HepG2 (cell line): ENCODE results near the gene ABCC3. TPM values are rescaled to one million over a fixed set of nuclear protein-coding genes. Genes with fewer than 3 reads are reported as not detected.

Experiments
- ELF1 ChIP-seq: sonication (generic); formaldehyde crosslinking; IDR thresholded peaks from 2 replicates; pipeline ENCODE4 v1.4.0; 2020; ENCODE audit warnings: missing genetic modification reagents
- HIVEP1 ChIP-seq: sonication (generic); formaldehyde crosslinking; IDR thresholded peaks from 2 replicates; pipeline ENCODE4 v1.4.0; 2020; ENCODE audit warnings: mild to moderate bottlenecking, missing genetic modification reagents
- NR2F2 ChIP-seq: IDR thresholded peaks from 2 replicates; pipeline ENCODE4 v1.6.1; 2012; ENCODE audit warnings: low read depth, inconsistent platforms, borderline replicate concordance
- RBAK ChIP-seq: sonication (generic); formaldehyde crosslinking; IDR thresholded peaks from 2 replicates; pipeline ENCODE4 v1.5.1; 2020; ENCODE audit warnings: mild to moderate bottlenecking, missing genetic modification reagents
- SMARCC2 ChIP-seq: fragments of 450-650 bp; IDR thresholded peaks from 2 replicates; pipeline ENCODE4 v1.6.1; 2017; ENCODE audit warnings: antibody characterized with exemption, mild to moderate bottlenecking
- SP1 ChIP-seq, 2 experiments: fragments of 450-650 bp in 1 of 2; sonication (generic) in 1 of 2; formaldehyde crosslinking in 1 of 2; IDR thresholded peaks; 2 replicates each; pipeline versions ENCODE4 v1.4.0 to v1.6.1; 2016 to 2020; ENCODE audit warnings: missing genetic modification reagents in 1 of 2
- ZNF296 ChIP-seq: sonication (generic); formaldehyde crosslinking; conservative IDR thresholded peaks from 2 replicates; pipeline ENCODE4 v1.5.0; 2020; ENCODE audit warnings: mild to moderate bottlenecking, missing genetic modification reagents
- ZNF34 ChIP-seq: sonication (generic); formaldehyde crosslinking; IDR thresholded peaks from 2 replicates; pipeline ENCODE4 v1.4.0; 2020; ENCODE audit warnings: mild to moderate bottlenecking, missing genetic modification reagents, borderline replicate concordance
- ZNF382 ChIP-seq: sonication (generic); formaldehyde crosslinking; IDR thresholded peaks from 2 replicates; pipeline ENCODE4 v1.5.0; 2020; ENCODE audit warnings: missing genetic modification reagents, mild to moderate bottlenecking, borderline replicate concordance
- ZNF598 ChIP-seq: sonication (generic); formaldehyde crosslinking; IDR thresholded peaks from 2 replicates; pipeline ENCODE4 v1.5.1; 2020; ENCODE audit warnings: mild to moderate bottlenecking, missing genetic modification reagents, borderline replicate concordance
- ZNF616 ChIP-seq: sonication (generic); formaldehyde crosslinking; IDR thresholded peaks from 2 replicates; pipeline ENCODE4 v1.5.0; 2020; ENCODE audit warnings: low read depth, mild to moderate bottlenecking, missing genetic modification reagents
- polyA plus RNA-seq, 8 experiments: library from polyadenylated mRNA; depleted of rRNA in 3 of 8; stranded (reverse) in 7 of 8; unstranded in 1 of 8; fragments of >200 nt; fragmentation: Illumina TruSeq in 4 of 8; extraction: Trizol in 4 of 8; gene quantifications; 2 replicates each; pipeline versions ENCODE4 v1.2.1 to v1.2.3, GENCODE V29; 2011 to 2016; ENCODE audit warnings: low read depth in 4 of 8, missing spikeins in 1 of 8, mixed read lengths in 1 of 8; ENCODE audit not compliant: insufficient read depth in 1 of 8
- total RNA-seq, 5 experiments: library from RNA; depleted of rRNA; stranded (reverse); fragments of >200 nt; fragmentation: Illumina TruSeq; extraction: Trizol; gene quantifications; 2 replicates each; pipeline ENCODE4 v1.2.3, GENCODE V29; 2016; ENCODE audit warnings: low read depth in 1 of 5
- TF ChIP-seq, protein P1 (sequence below): sonication (generic); formaldehyde crosslinking; conservative IDR thresholded peaks from 2 replicates; pipeline ENCODE4 v1.8.0; 2022; ENCODE audit warnings: low read depth, missing genetic modification reagents
- TF ChIP-seq, protein P2 (sequence below): sonication (generic); formaldehyde crosslinking; IDR thresholded peaks from 2 replicates; pipeline ENCODE4 v1.4.0; 2020; ENCODE audit warnings: mild to moderate bottlenecking, missing genetic modification reagents
- TF ChIP-seq, protein P3 (sequence below): sonication (generic); formaldehyde crosslinking; IDR thresholded peaks from 2 replicates; pipeline ENCODE4 v1.4.0; 2020; ENCODE audit warnings: missing genetic modification reagents, borderline replicate concordance
- TF ChIP-seq, protein P4 (sequence below): sonication (generic); formaldehyde crosslinking; IDR thresholded peaks from 2 replicates; pipeline ENCODE4 v1.4.0; 2020; ENCODE audit warnings: missing genetic modification reagents
- TF ChIP-seq, protein P5 (sequence below): fragments of 450-650 bp; IDR thresholded peaks from 2 replicates; pipeline ENCODE4 v1.6.1; 2016

The ABCC3 gene
- total and polyA plus RNA-seq, 2 of the 13 experiments (the other 11 are each of a cell fraction or from before 2014, with no cell fraction given): 25.2 to 50.7 TPM

- peak; percentile 90; the same call in 1 of the 2 replicates for TF ChIP-seq ZNF34
- TF ChIP-seq ZNF296 (CRISPR knock-in tag): no peak
- TF ChIP-seq SP1 (IDR thresholded peaks at IDR 0.05): no peak
- no peak for TF ChIP-seq SP1 (CRISPR knock-in tag; IDR thresholded peaks at IDR 0.05)
- TF ChIP-seq, protein P1, sequence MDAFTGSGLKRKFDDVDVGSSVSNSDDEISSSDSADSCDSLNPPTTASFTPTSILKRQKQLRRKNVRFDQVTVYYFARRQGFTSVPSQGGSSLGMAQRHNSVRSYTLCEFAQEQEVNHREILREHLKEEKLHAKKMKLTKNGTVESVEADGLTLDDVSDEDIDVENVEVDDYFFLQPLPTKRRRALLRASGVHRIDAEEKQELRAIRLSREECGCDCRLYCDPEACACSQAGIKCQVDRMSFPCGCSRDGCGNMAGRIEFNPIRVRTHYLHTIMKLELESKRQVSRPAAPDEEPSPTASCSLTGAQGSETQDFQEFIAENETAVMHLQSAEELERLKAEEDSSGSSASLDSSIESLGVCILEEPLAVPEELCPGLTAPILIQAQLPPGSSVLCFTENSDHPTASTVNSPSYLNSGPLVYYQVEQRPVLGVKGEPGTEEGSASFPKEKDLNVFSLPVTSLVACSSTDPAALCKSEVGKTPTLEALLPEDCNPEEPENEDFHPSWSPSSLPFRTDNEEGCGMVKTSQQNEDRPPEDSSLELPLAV (CRISPR knock-in tag): no peak
- TF ChIP-seq ZNF616: no peak
- TF ChIP-seq, protein P2, sequence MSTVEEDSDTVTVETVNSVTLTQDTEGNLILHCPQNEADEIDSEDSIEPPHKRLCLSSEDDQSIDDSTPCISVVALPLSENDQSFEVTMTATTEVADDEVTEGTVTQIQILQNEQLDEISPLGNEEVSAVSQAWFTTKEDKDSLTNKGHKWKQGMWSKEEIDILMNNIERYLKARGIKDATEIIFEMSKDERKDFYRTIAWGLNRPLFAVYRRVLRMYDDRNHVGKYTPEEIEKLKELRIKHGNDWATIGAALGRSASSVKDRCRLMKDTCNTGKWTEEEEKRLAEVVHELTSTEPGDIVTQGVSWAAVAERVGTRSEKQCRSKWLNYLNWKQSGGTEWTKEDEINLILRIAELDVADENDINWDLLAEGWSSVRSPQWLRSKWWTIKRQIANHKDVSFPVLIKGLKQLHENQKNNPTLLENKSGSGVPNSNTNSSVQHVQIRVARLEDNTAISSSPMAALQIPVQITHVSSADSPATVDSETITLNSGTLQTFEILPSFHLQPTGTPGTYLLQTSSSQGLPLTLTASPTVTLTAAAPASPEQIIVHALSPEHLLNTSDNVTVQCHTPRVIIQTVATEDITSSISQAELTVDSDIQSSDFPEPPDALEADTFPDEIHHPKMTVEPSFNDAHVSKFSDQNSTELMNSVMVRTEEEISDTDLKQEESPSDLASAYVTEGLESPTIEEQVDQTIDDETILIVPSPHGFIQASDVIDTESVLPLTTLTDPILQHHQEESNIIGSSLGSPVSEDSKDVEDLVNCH: 0 out of 2 replicates have a peak, but pooled peaks have one; percentile 52
- TF ChIP-seq, protein P3, sequence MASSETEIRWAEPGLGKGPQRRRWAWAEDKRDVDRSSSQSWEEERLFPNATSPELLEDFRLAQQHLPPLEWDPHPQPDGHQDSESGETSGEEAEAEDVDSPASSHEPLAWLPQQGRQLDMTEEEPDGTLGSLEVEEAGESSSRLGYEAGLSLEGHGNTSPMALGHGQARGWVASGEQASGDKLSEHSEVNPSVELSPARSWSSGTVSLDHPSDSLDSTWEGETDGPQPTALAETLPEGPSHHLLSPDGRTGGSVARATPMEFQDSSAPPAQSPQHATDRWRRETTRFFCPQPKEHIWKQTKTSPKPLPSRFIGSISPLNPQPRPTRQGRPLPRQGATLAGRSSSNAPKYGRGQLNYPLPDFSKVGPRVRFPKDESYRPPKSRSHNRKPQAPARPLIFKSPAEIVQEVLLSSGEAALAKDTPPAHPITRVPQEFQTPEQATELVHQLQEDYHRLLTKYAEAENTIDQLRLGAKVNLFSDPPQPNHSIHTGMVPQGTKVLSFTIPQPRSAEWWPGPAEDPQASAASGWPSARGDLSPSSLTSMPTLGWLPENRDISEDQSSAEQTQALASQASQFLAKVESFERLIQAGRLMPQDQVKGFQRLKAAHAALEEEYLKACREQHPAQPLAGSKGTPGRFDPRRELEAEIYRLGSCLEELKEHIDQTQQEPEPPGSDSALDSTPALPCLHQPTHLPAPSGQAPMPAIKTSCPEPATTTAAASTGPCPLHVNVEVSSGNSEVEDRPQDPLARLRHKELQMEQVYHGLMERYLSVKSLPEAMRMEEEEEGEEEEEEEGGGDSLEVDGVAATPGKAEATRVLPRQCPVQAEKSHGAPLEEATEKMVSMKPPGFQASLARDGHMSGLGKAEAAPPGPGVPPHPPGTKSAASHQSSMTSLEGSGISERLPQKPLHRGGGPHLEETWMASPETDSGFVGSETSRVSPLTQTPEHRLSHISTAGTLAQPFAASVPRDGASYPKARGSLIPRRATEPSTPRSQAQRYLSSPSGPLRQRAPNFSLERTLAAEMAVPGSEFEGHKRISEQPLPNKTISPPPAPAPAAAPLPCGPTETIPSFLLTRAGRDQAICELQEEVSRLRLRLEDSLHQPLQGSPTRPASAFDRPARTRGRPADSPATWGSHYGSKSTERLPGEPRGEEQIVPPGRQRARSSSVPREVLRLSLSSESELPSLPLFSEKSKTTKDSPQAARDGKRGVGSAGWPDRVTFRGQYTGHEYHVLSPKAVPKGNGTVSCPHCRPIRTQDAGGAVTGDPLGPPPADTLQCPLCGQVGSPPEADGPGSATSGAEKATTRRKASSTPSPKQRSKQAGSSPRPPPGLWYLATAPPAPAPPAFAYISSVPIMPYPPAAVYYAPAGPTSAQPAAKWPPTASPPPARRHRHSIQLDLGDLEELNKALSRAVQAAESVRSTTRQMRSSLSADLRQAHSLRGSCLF (CRISPR knock-in tag): no peak
- TF ChIP-seq ZNF382 (CRISPR knock-in tag): no peak
- no peak for TF ChIP-seq ELF1 (CRISPR knock-in tag)
- no peak for TF ChIP-seq RBAK
- no peak for TF ChIP-seq SMARCC2
- TF ChIP-seq, protein P4, sequence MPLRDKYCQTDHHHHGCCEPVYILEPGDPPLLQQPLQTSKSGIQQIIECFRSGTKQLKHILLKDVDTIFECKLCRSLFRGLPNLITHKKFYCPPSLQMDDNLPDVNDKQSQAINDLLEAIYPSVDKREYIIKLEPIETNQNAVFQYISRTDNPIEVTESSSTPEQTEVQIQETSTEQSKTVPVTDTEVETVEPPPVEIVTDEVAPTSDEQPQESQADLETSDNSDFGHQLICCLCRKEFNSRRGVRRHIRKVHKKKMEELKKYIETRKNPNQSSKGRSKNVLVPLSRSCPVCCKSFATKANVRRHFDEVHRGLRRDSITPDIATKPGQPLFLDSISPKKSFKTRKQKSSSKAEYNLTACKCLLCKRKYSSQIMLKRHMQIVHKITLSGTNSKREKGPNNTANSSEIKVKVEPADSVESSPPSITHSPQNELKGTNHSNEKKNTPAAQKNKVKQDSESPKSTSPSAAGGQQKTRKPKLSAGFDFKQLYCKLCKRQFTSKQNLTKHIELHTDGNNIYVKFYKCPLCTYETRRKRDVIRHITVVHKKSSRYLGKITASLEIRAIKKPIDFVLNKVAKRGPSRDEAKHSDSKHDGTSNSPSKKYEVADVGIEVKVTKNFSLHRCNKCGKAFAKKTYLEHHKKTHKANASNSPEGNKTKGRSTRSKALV (CRISPR knock-in tag): no peak; the same call in 1 of the 2 replicates
- TF ChIP-seq NR2F2: no peak
- 0 out of 2 replicates have a peak, but pooled peaks have one; percentile 29 for TF ChIP-seq HIVEP1 (CRISPR knock-in tag)
- no peak for TF ChIP-seq ZNF598
- TF ChIP-seq, protein P5, sequence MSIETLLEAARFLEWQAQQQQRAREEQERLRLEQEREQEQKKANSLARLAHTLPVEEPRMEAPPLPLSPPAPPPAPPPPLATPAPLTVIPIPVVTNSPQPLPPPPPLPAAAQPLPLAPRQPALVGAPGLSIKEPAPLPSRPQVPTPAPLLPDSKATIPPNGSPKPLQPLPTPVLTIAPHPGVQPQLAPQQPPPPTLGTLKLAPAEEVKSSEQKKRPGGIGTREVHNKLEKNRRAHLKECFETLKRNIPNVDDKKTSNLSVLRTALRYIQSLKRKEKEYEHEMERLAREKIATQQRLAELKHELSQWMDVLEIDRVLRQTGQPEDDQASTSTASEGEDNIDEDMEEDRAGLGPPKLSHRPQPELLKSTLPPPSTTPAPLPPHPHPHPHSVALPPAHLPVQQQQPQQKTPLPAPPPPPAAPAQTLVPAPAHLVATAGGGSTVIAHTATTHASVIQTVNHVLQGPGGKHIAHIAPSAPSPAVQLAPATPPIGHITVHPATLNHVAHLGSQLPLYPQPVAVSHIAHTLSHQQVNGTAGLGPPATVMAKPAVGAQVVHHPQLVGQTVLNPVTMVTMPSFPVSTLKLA: no peak
These were observed 442 bp downstream of the ABCC3 start (continued) for GRCh38 chr17:50634915-50635731.
